ENCODE results near the gene DNAH9. TPM values are rescaled to one million over a fixed set of nuclear protein-coding genes. Genes with fewer than 3 reads are reported as not detected.
"Not testable (repeated sequence)": the region's sequence is repeated elsewhere in the genome, so short reads cannot be mapped to it uniquely, and the experiment has no call there.

Gene DNAH9
- total RNA-seq, 1 experiment from 2014 or later: 0.08 TPM

GRCh38 chr17:11922638-11923037 lies 324.4 kb downstream of the DNAH9 start:
- no peaks in the 10 kb centered on the region for H3K4me1 ChIP-seq (replicated peaks)
- H3K9me3 ChIP-seq (replicated peaks): no peaks in the 10 kb centered on the region; the same call in 1 of the 2 replicates
- no peak overlapping the region for H3K4me3 ChIP-seq
- no peaks in the 10 kb centered on the region for H3K27me3 ChIP-seq (replicated peaks)
- no peaks in the 10 kb centered on the region for H3K36me3 ChIP-seq
- DNase-seq (ENCODE audit: low read depth in 1 of 2, low spot score in 2 of 2): no peak
- no peak overlapping the region for H3K27ac ChIP-seq

- Histone ChIP-seq H3K36me3 (no peaks in the 10 kb centered on the region), H3K27ac (no peak overlapping the region), H3K4me3 (no peak overlapping the region), H3K9me3 (replicated peaks) (no peaks in the 10 kb centered on the region), H3K4me1 (replicated peaks) (no peaks in the 10 kb centered on the region), H3K27me3 (replicated peaks) (no peaks in the 10 kb centered on the region)
- no peak for DNase-seq (ENCODE audit: low read depth in 1 of 2, low spot score in 2 of 2)
These were observed 325.8 kb downstream of the DNAH9 start for GRCh38 chr17:11924076-11924475.

- Histone ChIP-seq H3K4me3 (no peak overlapping the region), H3K9me3 (replicated peaks) (no peaks in the 10 kb centered on the region), H3K27ac (no peak overlapping the region), H3K4me1 (replicated peaks) (no peaks in the 10 kb centered on the region), H3K36me3 (no peaks in the 10 kb centered on the region), H3K27me3 (replicated peaks) (no peaks in the 10 kb centered on the region)
- DNase-seq (ENCODE audit: low read depth in 1 of 2, low spot score in 2 of 2): no peak
These were observed 327.2 kb downstream of the DNAH9 start for GRCh38 chr17:11925262-11926021.

GRCh38 chr17:11928436-11928835 lies 330.2 kb downstream of the DNAH9 start:
- DNase-seq (ENCODE audit: low read depth in 1 of 2, low spot score in 2 of 2): no peak

GRCh38 chr17:11932337-11932898 lies 334.1 kb downstream of the DNAH9 start:
- no peak overlapping the region for H3K4me3 ChIP-seq
- no peaks in the 10 kb centered on the region for H3K9me3 ChIP-seq (replicated peaks)
- H3K36me3 ChIP-seq: no peaks in the 10 kb centered on the region
- no peaks in the 10 kb centered on the region for H3K4me1 ChIP-seq (replicated peaks)
- H3K27ac ChIP-seq: no peak overlapping the region
- no peak for DNase-seq (ENCODE audit: low read depth in 1 of 2, low spot score in 2 of 2)
- H3K27me3 ChIP-seq (replicated peaks): no peaks in the 10 kb centered on the region

More at GRCh38 chr17:11928436-11928835, 330.2 kb downstream of the DNAH9 start:
- Histone ChIP-seq H3K36me3 (no peaks in the 10 kb centered on the region), H3K27me3 (replicated peaks) (no peaks in the 10 kb centered on the region), H3K9me3 (replicated peaks) (no peaks in the 10 kb centered on the region), H3K4me3 (no peak overlapping the region), H3K4me1 (replicated peaks) (no peaks in the 10 kb centered on the region), H3K27ac (no peak overlapping the region)

GRCh38 chr17:11935734-11936406 lies 337.6 kb downstream of the DNAH9 start:
- H3K27me3 ChIP-seq (replicated peaks): no peaks in the 10 kb centered on the region
- no peak overlapping the region for H3K4me3 ChIP-seq
- DNase-seq (ENCODE audit: low read depth in 1 of 2, low spot score in 2 of 2): peak in 1 of 2 experiments; percentile 13
- no peaks in the 10 kb centered on the region for H3K4me1 ChIP-seq (replicated peaks)
- H3K27ac ChIP-seq: no peak overlapping the region
- no peaks in the 10 kb centered on the region for H3K9me3 ChIP-seq (replicated peaks)
- H3K36me3 ChIP-seq: no peaks in the 10 kb centered on the region

- DNase-seq (ENCODE audit: low read depth in 1 of 2, low spot score in 2 of 2): no peak
- Histone ChIP-seq H3K36me3 (no peaks in the 10 kb centered on the region), H3K27ac (no peak overlapping the region), H3K4me3 (no peak overlapping the region), H3K9me3 (replicated peaks) (no peaks in the 10 kb centered on the region), H3K27me3 (replicated peaks) (no peaks in the 10 kb centered on the region), H3K4me1 (replicated peaks) (no peaks in the 10 kb centered on the region)
These were observed 342.6 kb downstream of the DNAH9 start for GRCh38 chr17:11940904-11941303.

- DNase-seq (ENCODE audit: low read depth in 1 of 2, low spot score in 2 of 2); H3K4me1 ChIP-seq (replicated peaks); H3K9me3 ChIP-seq (replicated peaks); H3K27ac ChIP-seq; H3K4me3 ChIP-seq; H3K27me3 ChIP-seq (replicated peaks); H3K36me3 ChIP-seq: not testable (repeated sequence)
These were observed 344.8 kb downstream of the DNAH9 start for GRCh38 chr17:11943086-11943485.

- Histone ChIP-seq H3K9me3 (replicated peaks) (no peaks in the 10 kb centered on the region), H3K27me3 (replicated peaks) (no peaks in the 10 kb centered on the region), H3K4me1 (replicated peaks) (no peaks in the 10 kb centered on the region), H3K36me3 (no peaks in the 10 kb centered on the region), H3K4me3 (no peak overlapping the region), H3K27ac (no peak overlapping the region)
- DNase-seq (ENCODE audit: low read depth in 1 of 2, low spot score in 2 of 2): no peak
These were observed 345.6 kb downstream of the DNAH9 start for GRCh38 chr17:11943759-11944347.

- DNase-seq (ENCODE audit: low read depth in 1 of 2, low spot score in 2 of 2): no peak
- no peak overlapping the region for H3K4me3 ChIP-seq
These were observed 346.3 kb downstream of the DNAH9 start for GRCh38 chr17:11944587-11944986.

GRCh38 chr17:11948789-11949188 lies 350.5 kb downstream of the DNAH9 start:
- no peak for DNase-seq (ENCODE audit: low read depth in 1 of 2, low spot score in 2 of 2)
- no peaks in the 10 kb centered on the region; the same call in 1 of the 2 replicates for H3K9me3 ChIP-seq (replicated peaks)
- no peaks in the 10 kb centered on the region for H3K36me3 ChIP-seq
- no peak overlapping the region for H3K4me3 ChIP-seq
- H3K4me1 ChIP-seq (replicated peaks): no peaks in the 10 kb centered on the region
- no peak overlapping the region for H3K27ac ChIP-seq
- no peaks in the 10 kb centered on the region for H3K27me3 ChIP-seq (replicated peaks)

More at GRCh38 chr17:11944587-11944986, 346.3 kb downstream of the DNAH9 start:
- no peaks in the 10 kb centered on the region for H3K4me1 ChIP-seq (replicated peaks)
- no peaks in the 10 kb centered on the region for H3K9me3 ChIP-seq (replicated peaks)
- no peaks in the 10 kb centered on the region for H3K36me3 ChIP-seq
- H3K27me3 ChIP-seq (replicated peaks): no peaks in the 10 kb centered on the region
- no peak overlapping the region for H3K27ac ChIP-seq

- not testable (repeated sequence) for H3K27me3 ChIP-seq (replicated peaks); H3K36me3 ChIP-seq; DNase-seq (ENCODE audit: low read depth in 1 of 2, low spot score in 2 of 2); H3K4me3 ChIP-seq; H3K4me1 ChIP-seq (replicated peaks); H3K27ac ChIP-seq; H3K9me3 ChIP-seq (replicated peaks)
These were observed 351.3 kb downstream of the DNAH9 start for GRCh38 chr17:11949571-11949970.

- H3K9me3 ChIP-seq (replicated peaks): no peaks in the 10 kb centered on the region; the same call in 1 of the 2 replicates
- no peak for DNase-seq (ENCODE audit: low read depth in 1 of 2, low spot score in 2 of 2)
These were observed 352.7 kb downstream of the DNAH9 start for GRCh38 chr17:11950771-11951519.

More at GRCh38 chr17:11950771-11951519, 352.7 kb downstream of the DNAH9 start:
- Histone ChIP-seq H3K27me3 (replicated peaks) (no peaks in the 10 kb centered on the region), H3K27ac (no peak overlapping the region), H3K4me1 (replicated peaks) (no peaks in the 10 kb centered on the region), H3K36me3 (no peaks in the 10 kb centered on the region), H3K4me3 (no peak overlapping the region)

Measured in SJSA1 (cell line).